ENCODE data around the gene FMNL2. TPM values are rescaled to one million over a fixed set of nuclear protein-coding genes. Genes with fewer than 3 reads are reported as not detected.

The FMNL2 gene
- total RNA-seq, 1 donor from 2014 or later = 6.4 TPM

- DNase-seq (no peak), ATAC-seq (no peak)
- intact Hi-C loops (cut with micrococcal nuclease) = no loop called here
Observed at GRCh38 chr2:152555048-152555447, 220.1 kb downstream of the FMNL2 start.

- ATAC-seq (no peak), DNase-seq (no peak)
- intact Hi-C loops (cut with micrococcal nuclease) = no loop called here
Observed at GRCh38 chr2:152556506-152556905, 221.5 kb downstream of the FMNL2 start.

GRCh38 chr2:152557273-152557888, 222.4 kb downstream of the FMNL2 start:
- ATAC-seq (no peak), DNase-seq (no peak)
- intact Hi-C loops (cut with micrococcal nuclease) = no loop called here

GRCh38 chr2:152558158-152558984, 223.4 kb downstream of the FMNL2 start:
- no peak for DNase-seq
- ATAC-seq = no peak
- intact Hi-C loops (cut with micrococcal nuclease) = no loop called here

- intact Hi-C loops (cut with micrococcal nuclease) = no loop called here
- DNase-seq (no peak), ATAC-seq (no peak)
Observed at GRCh38 chr2:152559008-152559407, 224.0 kb downstream of the FMNL2 start.

GRCh38 chr2:152560166-152560565, 225.2 kb downstream of the FMNL2 start:
- intact Hi-C loops (cut with micrococcal nuclease) = no loop called here
- ATAC-seq (no peak), DNase-seq (no peak)

GRCh38 chr2:152560873-152561595, 226.1 kb downstream of the FMNL2 start:
- intact Hi-C loops (cut with micrococcal nuclease) = no loop called here
- DNase-seq = no peak
- no peak for ATAC-seq

GRCh38 chr2:152562198-152562884, 227.4 kb downstream of the FMNL2 start:
- DNase-seq (no peak), ATAC-seq (no peak)
- intact Hi-C loops (cut with micrococcal nuclease) = no loop called here

GRCh38 chr2:152563764-152564163, 228.8 kb downstream of the FMNL2 start:
- ATAC-seq = no peak
- DNase-seq = no peak
- intact Hi-C loops (cut with micrococcal nuclease) = no loop called here

- intact Hi-C loops (cut with micrococcal nuclease) = no loop called here
- DNase-seq = no peak
- ATAC-seq = peak; percentile 82
Observed at GRCh38 chr2:152564754-152565551, 230.0 kb downstream of the FMNL2 start.

GRCh38 chr2:152565884-152566727, 231.1 kb downstream of the FMNL2 start:
- intact Hi-C loops (cut with micrococcal nuclease) = no loop called here
- DNase-seq (no peak), ATAC-seq (no peak)

- DNase-seq = no peak
- ATAC-seq = no peak
- intact Hi-C loops (cut with micrococcal nuclease) = no loop called here
Observed at GRCh38 chr2:152566728-152567069, 231.7 kb downstream of the FMNL2 start.

- DNase-seq (no peak), ATAC-seq (no peak)
- intact Hi-C loops (cut with micrococcal nuclease) = no loop called here
Observed at GRCh38 chr2:152568531-152568930, 233.6 kb downstream of the FMNL2 start.

- intact Hi-C loops (cut with micrococcal nuclease) = no loop called here
- DNase-seq = no peak
- ATAC-seq = no peak
Observed at GRCh38 chr2:152569186-152569585, 234.2 kb downstream of the FMNL2 start.

GRCh38 chr2:152571048-152571766, 236.2 kb downstream of the FMNL2 start:
- peak; percentile 95 for ATAC-seq
- intact Hi-C loops (cut with micrococcal nuclease) = no loop called here
- DNase-seq = peak; percentile 43

GRCh38 chr2:152572031-152572430, 237.1 kb downstream of the FMNL2 start:
- no peak for ATAC-seq
- intact Hi-C loops (cut with micrococcal nuclease) = no loop called here
- no peak for DNase-seq

- DNase-seq (no peak), ATAC-seq (peak; percentile 20)
- intact Hi-C loops (cut with micrococcal nuclease) = no loop called here
Observed at GRCh38 chr2:152573168-152573567, 238.2 kb downstream of the FMNL2 start.

- DNase-seq = no peak
- intact Hi-C loops (cut with micrococcal nuclease) = no loop called here
Observed at GRCh38 chr2:152577579-152577978, 242.6 kb downstream of the FMNL2 start.

More at GRCh38 chr2:152577579-152577978, 242.6 kb downstream of the FMNL2 start:
- no peak for ATAC-seq

Measured in left ventricle myocardium superior (tissue), 1 donor.